GM19395 (cell line): Measurements from ENCODE around the gene TK2.
"Not testable (repeated sequence)": the region's sequence is repeated elsewhere in the genome, so short reads cannot be mapped to it uniquely, and the experiment has no call there.

ENCODE experiments used
- ATAC-seq: cut with Tn5 transposase; IDR thresholded peaks from one replicate; pipeline ENCODE4 v1.9.1; 2021; ENCODE audit warnings: mild to moderate bottlenecking, moderate library complexity; ENCODE audit not compliant: unreplicated experiment

TK2 gene

DNA sequence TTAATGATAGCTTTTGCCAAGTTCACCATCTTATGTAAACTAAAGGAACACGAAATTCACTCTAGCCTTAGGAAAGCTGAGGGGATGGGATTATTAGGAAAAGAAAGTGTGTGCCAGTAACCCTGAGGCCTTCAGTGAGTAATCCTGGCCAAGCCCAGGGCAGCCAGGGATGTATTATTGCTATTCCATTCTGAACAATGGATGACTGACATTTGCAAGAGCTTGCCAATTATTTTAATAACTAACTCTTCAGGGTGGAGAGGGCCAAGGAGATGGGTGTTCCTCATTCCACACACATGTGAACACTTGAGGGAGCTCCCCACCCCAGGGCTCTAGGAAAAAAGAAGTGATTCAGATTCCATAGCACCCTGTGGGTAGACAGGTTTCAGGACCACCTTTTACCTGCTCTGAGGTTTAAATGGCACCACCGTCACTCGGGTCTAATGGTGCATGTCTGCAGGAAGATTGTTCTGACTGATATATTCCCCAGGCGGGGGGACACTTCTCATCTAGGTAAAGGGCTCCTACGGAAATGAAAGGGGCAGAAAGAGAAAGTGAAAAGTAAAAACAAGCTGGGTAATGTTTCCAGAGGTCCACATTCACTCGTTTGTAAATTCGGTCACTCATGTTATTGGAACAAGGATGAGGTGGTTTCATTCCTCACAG, 41.5 kb downstream of the TK2 start:
- no peak for ATAC-seq

DNA sequence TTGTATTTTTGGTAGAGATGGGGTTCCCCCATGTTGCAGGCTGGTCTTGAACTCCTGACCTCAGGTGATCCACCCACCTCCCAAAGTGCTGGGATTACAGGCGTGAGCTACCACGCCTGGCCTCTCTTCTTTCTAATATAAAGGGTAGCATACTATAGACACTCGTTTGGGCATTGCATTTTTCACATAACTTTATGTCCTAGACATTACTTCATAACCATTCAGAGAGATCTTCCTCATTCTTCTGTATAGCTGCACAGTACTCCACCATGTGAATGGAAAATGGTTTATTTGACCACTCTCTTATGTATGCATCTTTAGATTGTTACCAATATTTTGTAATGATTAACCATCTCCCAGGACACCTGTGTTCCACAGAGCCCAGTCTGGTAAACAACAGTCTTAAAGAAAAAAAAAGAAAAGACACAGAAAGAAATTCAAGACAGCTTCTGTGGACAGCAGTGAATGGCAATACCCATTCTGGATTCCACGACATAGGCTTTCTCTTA, 42.1 kb downstream of the TK2 start:
- no peak for ATAC-seq

DNA sequence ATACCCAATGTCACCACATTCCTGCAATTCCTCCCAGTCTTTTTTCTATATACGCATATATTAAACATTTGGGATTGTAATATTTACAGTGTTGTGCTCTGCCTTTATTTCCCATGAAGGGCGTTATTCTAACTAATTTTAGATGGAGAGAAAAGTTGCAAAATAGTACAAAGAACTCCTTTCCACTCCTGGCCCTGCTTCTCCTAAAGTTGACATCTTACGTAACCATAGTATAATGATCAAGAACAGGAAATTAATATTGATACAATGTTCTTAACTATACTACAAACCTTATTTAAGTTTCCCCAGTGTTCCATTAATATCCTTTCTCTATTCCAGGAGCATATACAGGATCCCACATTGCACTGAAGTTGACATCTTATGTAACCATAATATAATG, 46.3 kb downstream of the TK2 start:
- ATAC-seq: no peak

DNA sequence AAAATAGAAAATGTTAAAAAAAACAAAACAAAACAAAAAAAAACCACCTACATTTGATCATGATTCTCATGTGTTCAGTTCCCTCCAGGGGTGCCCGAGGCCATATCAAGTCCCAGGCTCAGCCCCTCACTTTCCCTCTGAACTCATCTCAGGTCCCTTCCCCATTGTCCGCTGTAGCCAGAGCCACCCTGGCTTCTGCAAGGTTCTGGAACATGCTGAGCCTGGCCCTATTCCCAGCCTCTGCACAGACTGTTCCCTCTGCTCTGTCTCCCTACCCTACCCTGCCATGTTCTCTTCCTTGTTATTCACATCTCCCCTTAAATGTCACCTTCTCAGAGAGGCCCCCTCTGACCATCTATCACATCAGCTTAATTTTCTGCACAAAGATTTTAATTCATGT, 46.9 kb downstream of the TK2 start:
- ATAC-seq: no peak

DNA sequence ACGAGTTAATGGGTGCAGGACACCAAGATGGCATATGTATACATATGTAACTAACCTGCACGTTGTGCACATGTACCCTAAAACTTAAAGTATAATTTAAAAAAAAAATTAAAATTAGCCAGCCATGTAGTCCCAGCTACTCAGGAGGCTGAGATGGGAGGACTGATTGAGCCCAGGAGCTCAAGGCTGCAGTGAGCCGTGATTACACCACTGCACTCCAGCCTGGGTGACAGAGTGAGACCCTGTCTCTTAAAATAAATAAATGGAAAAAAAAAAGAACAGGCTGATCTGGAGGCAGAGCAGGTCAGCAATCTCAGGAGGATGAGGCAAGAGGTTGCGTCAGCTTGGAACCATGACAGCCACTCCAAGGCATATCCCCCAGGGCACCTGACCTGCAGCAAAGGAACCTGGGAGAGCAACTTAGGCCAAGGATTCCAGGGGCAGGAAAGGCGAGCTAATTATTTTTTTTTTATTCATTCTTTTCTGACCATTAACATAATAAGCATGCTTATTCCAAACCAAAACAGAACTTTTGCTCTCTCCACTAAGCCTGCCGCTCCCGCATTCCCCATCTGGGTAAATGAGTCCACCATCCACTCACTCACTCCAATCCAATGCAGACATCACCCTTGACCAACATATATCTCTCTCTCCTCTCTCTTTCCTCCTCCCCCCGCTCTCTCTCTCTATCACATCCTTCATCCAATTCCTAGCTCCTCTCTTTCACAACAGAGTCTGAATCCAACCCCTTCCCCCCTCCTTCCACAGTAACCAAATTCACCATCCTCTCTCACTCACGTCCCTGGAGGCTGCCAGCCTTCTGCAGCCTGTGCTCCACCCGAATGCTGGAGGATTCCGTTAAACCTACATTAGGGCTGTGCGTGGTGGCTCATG, 47.7 kb downstream of the TK2 start:
- no peak for ATAC-seq

DNA sequence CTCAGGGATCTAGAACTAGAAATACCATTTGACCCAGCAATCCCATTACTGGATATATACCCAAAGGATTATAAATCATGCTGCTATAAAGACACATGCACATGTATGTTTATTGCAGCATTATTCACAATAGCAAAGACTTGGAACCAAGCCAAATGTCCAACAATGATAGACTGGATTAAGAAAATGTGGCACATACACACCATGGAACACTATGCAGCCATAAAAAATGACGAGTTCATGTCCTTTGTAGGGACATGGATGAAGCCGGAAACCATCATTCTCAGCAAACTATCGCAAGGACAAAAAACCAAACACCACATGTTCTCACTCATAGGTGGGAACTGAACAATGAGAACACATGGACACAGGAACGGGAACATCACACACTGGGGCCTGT, 48.4 kb downstream of the TK2 start:
- ATAC-seq: not testable (repeated sequence)

DNA sequence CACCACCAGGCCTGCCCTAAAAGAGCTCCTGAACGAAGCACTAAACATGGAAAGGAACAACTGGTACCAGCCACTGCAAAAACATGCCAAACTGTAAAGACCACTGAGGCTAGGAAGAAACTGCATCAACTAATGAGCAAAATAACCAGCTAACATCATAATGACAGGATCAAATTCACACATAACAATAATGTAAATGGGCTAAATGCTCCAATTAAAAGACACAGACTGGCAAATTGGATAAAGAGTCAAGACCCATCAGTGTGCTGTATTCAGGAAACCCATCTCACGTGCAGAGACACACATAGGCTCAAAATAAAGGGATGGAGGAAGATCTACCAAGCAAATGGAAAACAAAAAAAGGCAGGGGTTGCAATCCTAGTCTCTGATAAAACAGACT, 52.0 kb downstream of the TK2 start:
- ATAC-seq: not testable (repeated sequence)

DNA sequence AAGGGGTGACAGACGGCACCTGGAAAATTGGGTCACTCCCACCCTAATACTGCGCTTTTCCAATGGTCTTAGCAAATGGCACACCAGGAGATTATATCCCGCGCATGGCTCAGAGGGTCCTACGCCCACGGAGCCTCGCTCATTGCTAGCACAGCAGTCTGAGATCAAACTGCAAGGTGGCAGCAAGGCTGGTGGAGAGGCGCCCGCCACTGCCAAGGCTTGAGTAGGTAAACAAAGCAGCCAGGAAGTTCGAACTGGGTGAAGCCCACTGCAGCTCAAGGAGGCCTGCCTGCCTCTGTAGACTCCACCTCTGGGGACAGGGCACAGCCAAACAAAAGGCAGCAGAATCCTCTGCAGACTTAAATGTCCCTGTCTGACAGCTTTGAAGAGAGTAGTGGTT, 53.7 kb downstream of the TK2 start:
- ATAC-seq: not testable (repeated sequence)

DNA sequence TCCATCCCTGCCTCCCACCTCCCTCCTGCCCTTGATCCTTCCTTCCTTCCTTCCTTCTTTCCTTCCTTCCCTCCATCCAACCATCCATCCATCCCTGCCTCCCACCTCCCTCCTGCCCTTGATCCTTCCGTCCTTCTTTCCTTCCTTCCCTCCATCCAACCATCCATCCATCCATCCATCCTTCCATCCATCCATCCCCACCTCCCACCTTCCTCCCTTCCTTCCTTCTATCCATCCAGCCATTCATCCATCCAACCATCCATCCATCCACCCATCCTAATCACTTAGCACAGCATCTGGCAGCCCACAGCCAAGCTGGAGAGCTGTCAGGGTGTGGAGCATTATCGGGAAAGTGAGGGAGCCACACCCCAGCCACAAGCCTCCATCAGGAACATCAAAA, 54.5 kb downstream of the TK2 start:
- ATAC-seq: no peak

DNA sequence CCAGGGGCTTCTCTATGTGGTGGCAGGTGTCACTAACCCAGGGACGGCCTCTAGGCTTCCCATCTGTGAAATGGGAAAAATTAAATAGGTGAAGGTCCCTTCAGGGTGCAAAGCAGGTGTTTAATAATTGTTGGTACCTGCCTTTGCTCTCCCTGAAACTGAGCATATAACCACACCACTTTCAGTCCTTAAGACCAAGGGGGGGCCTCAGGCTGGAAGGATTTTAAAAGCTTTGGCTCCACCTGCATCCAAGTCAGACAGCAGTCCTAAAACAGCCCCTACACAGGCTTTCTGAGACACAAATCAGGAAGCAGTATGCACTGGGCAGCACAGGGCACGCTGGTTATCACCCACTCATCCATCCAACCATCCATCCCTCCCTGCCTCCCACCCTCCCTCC, 55.0 kb downstream of the TK2 start:
- no peak for ATAC-seq

DNA sequence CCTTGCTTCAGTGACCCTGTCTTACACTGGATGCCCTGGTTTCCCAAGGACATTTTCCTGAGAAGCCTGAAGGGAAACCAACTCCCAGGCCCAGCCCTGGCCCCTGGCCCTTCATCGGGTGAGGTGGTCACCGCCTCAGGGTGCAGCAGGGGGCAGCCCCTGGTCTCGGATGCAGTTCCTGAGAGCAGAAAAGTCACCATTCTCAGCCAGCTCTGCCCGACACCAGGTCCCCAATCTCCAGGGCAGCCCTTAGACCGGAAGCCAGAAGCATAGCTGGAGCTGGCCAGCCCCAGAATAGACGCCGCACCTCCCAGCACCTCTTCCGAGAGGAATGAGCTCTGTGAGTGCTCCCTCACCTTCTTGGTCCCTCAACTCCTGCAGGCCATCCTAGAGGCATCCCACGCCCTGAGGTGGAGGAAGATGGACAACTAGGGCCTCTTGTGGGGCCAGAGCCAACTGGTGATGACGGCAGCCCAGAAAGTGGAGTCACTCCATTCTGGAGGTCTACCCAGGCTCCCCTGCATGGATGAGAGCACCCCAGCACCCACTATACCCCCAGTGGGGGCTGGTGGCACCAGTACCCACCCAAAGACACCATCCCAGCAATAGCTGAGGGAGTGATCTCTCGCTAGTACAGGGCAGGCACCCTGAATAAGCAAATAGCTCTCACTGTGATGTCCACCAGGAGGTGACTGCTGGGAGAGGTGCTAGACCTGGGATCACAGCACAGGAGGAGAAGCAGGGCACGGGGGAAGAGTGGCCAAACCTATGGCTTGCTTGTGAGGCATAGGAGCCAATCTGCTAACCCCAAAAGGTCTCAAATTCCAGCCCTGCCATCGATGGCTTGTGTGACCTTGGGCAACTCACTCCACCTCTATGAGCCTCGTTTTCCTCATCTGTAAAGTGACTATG, 56.2 kb downstream of the TK2 start:
- no peak for ATAC-seq

DNA sequence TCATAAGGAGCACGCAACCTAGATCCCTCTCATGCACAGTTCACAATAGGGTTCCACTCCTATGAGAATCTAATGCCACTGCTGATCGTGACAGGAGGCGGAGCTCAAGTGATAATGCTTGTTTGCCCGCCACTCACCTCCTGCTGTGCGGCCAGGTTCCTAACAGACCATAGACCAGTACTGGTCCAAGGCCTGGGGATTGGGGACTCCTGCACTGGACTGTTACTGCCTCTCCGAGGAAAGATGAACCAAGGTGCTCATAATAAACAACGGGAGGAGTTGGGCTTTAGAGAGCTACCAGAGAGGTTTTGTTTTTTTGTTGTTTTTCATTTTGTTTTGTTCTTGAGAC, 58.2 kb downstream of the TK2 start:
- ATAC-seq: no peak

DNA sequence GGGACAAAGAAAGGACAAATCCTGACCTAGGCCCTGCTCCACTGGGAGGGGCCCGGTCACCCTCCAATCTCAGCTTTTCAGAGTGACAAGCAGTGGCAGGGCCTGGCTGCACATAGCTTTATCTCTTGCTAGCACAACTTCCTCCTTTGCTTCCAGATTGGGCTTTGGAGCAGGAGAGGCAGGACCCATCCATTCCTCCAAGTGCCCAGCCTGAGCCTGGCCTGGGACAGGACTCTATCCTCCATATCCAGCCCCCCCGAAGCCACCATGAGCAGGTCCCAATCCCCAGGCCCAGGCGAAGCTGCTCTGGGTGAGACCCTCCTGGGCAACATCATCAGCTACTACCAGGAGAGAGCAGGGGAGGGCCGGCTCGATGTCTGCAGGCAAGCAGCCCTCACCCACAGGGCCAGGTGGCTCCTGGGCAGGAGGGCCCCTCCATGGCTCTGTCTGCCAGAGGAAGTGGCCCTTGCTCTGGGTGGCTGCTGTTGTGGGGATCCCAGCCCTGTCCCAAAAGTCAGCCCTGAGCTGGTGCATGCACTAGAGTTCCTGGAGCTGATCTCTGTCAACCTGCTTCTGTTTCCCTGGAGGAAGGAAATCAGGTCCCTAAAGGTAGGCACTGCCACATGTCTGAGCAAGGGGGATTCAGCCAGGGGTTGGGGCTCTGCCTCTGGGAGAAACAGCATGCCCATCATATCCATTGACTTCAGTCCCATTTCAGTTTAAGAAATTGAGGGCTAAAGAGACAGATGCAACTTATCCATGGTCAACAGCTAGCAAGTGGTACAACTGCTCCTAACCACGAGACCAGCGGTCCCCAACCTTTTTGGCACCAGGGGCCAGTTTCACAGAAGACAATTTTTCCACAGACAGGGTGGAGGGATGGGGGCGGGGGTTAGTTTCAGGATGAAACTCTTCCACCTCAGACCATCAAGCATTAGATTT, 58.9 kb downstream of the TK2 start:
- ATAC-seq: no peak

DNA sequence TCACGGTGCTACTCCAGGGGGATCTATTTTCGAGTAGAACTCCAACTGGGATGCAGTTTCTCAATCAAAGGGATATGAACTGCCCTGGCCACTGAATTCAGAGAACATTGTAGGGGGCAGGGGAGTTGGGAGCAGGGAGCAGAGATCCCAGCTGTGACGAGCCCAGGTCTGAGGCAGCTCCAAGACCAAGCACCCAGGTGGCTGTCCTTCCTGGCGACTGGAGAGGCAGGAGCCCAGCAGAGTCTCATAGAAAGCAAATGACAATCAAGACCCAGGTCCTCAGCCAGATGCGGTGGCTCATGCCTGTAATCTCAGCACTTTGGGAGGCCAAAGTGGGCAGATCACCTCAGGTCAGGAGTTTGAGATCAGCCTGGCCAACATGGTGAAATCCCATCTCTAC, 60.1 kb downstream of the TK2 start:
- ATAC-seq: no peak

DNA sequence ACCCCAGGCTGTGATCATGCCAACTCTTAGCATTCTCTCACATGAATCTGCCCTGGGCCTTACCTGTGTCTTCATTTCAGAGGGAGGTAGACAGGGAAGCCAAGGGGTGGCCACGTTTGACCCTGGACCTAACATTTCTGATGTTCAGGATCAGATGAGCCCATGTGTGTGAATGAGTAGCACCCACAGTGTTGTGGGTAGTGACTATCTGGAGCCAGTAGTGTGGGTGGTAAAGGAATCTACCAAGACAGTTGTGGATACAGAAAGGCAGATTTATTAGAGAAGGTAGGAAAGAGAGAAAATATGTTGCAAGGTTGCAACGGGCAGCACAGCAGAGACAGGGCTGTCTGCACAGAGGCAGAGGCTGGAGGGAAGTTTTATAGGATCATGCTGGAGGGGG, 60.5 kb downstream of the TK2 start:
- ATAC-seq: no peak

DNA sequence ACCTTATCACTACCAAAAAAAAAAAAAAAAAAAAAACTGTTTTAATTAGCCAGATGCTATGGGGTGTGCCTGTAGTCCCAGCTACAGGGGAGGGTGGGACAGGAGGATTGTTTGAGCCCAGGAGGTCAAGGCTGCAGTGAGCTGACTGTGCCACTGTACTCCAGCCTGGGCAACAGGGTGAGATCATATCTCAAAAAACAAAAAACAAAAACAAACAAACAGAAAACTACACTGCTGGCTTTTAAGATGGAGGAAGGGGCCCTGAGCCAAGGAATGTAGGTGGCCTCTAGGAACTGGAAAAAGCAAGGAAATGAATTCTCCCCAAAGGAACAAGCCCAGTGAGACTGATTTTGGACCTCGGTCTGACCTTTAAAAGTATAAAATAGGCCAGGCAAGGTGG, 61.4 kb downstream of the TK2 start:
- ATAC-seq: no peak

DNA sequence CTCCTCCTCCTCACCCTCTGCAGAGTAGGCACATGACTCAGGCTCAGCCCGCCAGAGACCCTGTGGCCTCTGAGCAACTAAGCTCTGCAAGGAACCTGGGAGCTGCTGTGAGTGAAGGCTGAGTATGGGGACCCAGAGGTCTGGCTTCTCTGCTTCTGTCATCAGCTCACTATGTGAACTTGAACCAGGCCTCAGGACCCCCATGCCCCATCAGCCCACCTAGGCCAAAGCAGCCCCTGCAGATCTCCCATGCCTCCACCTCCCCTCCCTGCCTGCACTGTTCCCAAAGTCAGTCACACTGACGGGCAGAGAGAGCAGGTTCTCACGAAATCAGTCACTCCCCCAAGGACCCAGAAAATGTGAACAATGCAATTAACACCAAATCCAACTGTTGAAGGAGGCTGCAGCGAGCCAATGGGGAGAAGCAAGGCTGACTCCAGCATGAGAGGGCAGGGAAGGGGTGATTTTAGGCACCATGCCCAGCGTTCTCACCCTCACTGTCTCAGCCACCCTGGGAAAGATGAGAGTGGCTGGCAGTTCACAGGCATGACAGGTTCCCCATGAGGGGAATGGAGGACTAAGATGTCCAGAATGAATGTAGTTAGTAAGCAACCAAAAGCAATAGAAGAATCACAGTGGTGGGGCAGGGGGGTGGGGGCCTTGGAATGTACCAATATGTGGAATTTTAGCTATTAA, 62.2 kb downstream of the TK2 start:
- no peak for ATAC-seq

DNA sequence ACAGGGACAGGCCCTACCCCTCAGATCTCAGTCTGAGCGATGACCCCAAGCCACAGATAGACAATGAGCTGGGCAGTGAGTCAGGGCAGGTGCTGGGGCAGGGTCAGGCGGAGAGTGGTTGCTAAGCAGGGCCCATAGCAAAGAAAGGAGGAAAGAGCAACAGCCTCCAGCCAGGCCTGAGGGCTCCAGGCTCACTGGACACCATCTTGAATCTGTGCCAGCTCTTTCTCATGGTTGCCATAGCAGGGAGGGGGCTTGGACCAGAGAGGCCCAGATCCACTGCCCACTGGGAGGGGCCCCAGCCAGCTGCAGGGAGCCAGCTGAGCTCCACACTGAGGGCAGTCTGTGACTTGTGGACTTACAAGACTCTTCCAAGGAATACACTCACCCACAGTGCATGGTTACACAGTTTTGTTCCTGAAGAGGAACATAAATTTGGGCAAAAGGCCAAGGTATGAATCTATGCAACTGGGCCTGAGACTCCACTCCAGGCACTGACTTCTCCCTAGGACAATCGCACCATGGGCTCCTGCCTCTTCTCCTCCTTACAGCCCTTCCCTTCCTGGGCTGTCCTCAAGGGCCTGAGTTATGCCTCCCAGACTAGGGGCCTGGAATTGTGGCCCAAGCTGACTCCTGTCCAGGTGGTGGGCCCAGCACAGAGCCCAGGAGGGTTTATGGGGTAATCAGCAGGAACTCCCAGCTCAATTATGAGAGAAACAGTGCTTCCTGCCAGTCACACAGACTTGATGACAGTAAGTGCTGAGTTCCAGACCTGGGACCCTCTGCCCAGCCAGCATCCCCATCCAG, 62.9 kb downstream of the TK2 start:
- no peak for ATAC-seq
